ENCODE results near the gene SCAF1. TPM values are rescaled to one million over a fixed set of nuclear protein-coding genes. Genes with fewer than 3 reads are reported as not detected.

The SCAF1 gene
- total RNA-seq, 2 donors from 2014 or later: 16.1 to 36.6 TPM

DNA sequence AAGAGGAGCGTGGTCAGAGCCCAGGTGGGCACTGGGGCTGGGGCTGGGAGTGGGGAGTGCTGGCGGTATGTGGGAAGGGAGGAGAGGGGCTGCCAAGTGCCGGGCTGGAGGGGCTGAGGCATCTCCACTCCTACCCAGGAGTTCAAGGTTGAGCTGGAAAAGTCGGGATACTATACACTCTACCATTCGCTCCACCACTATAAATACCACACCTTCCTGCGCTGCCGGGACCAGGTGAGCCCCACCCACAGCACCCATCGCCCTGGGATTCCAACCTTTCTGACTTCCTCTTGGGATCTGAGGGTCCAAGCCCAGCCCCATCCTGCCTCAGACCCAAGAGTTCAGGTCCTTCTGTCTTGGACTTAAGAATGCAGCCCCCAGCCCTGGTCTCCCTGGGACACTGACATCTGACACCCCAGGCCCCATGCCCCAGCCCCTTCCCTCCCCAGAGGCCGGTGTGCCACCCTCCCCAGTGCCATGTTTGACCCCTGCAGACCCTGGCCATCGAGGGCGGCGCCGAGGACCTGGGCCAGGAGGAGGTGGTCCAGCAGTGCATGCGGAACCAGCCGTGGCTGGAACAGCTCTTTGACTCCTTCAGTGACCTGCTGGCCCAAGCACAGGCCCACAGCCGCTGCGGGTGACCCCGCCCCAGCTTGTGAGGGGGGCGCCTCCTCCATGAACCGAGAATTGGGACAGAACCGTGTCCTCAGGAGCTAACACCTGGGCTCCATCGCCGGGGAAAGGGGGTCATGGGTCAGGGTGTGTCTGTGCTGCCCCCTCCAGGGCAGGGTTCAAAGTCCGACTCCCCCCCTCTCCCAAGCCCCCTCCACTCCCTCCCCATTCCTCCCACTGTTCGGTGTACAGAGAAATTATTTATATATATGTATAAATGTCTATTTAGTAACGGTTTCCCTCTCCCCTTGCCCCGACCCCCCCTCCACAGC lies 16.8 kb upstream of the SCAF1 start:
- H3K9me3 ChIP-seq: no peaks in the 10 kb centered on the region
- intact Hi-C loops (cut with DNase I): no loop called here
- H3K27ac ChIP-seq: no peak overlapping the region
- no peaks in the 10 kb centered on the region for H3K4me1 ChIP-seq
- H3K36me3 ChIP-seq (replicated peaks in 1 of 2; ENCODE audit: insufficient read depth in 1 of 2, low read depth in 2 of 2): peaks cover 0 to 8% of the 10 kb centered on the region in 2 donors
- no peaks in the 10 kb centered on the region for H3K27me3 ChIP-seq
- DNase-seq (no peak), ATAC-seq (no peak)
- WGBS, 2 donors: 84 to 89% methylated on average over 22 to 27 of the region's 27 CpGs
- TF ChIP-seq, protein P1, sequence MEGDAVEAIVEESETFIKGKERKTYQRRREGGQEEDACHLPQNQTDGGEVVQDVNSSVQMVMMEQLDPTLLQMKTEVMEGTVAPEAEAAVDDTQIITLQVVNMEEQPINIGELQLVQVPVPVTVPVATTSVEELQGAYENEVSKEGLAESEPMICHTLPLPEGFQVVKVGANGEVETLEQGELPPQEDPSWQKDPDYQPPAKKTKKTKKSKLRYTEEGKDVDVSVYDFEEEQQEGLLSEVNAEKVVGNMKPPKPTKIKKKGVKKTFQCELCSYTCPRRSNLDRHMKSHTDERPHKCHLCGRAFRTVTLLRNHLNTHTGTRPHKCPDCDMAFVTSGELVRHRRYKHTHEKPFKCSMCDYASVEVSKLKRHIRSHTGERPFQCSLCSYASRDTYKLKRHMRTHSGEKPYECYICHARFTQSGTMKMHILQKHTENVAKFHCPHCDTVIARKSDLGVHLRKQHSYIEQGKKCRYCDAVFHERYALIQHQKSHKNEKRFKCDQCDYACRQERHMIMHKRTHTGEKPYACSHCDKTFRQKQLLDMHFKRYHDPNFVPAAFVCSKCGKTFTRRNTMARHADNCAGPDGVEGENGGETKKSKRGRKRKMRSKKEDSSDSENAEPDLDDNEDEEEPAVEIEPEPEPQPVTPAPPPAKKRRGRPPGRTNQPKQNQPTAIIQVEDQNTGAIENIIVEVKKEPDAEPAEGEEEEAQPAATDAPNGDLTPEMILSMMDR (IDR thresholded peaks at IDR 0.05): no peak
- TF ChIP-seq POLR2A (IDR thresholded peaks at IDR 0.05): no peak
- no peak overlapping the region for H3K4me3 ChIP-seq

DNA sequence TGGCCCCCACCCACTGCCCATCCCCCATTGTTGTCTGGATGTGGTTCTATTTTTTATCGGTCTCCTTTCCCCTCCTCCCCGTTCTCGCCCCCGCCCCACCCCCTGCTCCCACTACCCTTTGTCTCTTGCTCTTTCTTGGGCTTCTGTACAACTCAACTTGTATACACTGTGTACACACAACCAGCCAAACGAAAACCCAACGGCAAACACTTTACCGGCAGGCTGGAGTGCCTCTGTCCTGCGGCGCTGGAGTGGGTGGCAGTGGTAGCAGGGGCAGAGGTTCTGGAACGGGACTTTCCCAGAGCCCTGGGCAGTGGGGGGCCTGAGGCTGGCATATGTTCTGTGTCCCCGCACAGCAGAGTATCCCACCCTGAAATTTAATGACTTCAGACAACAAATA lies 15.8 kb upstream of the SCAF1 start:
- H3K4me1 ChIP-seq: peaks cover 7% of the 10 kb centered on the region
- no peaks in the 10 kb centered on the region for H3K27me3 ChIP-seq
- peaks cover 0 to 7% of the 10 kb centered on the region in 2 donors for H3K36me3 ChIP-seq (replicated peaks in 1 of 2; ENCODE audit: insufficient read depth in 1 of 2, low read depth in 2 of 2)
- H3K9me3 ChIP-seq: no peaks in the 10 kb centered on the region
- WGBS, 2 donors: 87 to 90% methylated on average over 9 to 11 of the region's 11 CpGs
- ATAC-seq (no peak), DNase-seq (no peak)
- TF ChIP-seq POLR2A (IDR thresholded peaks at IDR 0.05): no peak
- TF ChIP-seq, protein P1 (IDR thresholded peaks at IDR 0.05): no peak
- no peak overlapping the region for H3K27ac ChIP-seq
- intact Hi-C loops (cut with DNase I): no loop called here
- H3K4me3 ChIP-seq: no peak overlapping the region

DNA sequence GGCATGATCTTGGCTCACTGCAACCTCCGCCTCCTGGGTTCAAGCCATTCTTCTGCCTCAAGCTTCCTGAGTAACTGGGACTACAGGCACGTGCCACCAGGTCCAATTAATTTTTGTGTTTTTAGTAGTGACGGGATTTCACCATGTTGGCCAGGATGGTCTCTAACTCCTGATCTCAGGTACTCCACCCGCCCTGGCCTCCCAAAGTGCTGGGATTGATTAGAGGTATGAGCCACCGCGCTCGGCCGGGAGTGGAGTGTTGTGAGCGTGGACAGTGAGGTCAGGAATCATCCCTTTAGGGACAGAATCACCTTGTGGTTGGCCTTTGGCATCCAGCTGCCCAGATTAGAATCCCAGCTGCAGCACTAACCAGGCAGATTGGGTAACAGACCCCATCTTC lies 12.3 kb upstream of the SCAF1 start:
- Histone ChIP-seq H3K27ac (no peak overlapping the region), H3K4me1 (peaks cover 15% of the 10 kb centered on the region), H3K27me3 (no peaks in the 10 kb centered on the region), H3K4me3 (no peak overlapping the region), H3K36me3 (replicated peaks in 1 of 2; ENCODE audit: insufficient read depth in 1 of 2, low read depth in 2 of 2) (peaks cover 0 to 7% of the 10 kb centered on the region in 2 donors), H3K9me3 (no peaks in the 10 kb centered on the region)
- no peak for ATAC-seq
- no peak for TF ChIP-seq POLR2A (IDR thresholded peaks at IDR 0.05)
- TF ChIP-seq, protein P1 (IDR thresholded peaks at IDR 0.05): no peak
- 92 to 93% methylated on average over 8 to 9 of the region's 9 CpGs for WGBS, 2 donors
- intact Hi-C loops (cut with DNase I): no loop called here
- no peak for DNase-seq

DNA sequence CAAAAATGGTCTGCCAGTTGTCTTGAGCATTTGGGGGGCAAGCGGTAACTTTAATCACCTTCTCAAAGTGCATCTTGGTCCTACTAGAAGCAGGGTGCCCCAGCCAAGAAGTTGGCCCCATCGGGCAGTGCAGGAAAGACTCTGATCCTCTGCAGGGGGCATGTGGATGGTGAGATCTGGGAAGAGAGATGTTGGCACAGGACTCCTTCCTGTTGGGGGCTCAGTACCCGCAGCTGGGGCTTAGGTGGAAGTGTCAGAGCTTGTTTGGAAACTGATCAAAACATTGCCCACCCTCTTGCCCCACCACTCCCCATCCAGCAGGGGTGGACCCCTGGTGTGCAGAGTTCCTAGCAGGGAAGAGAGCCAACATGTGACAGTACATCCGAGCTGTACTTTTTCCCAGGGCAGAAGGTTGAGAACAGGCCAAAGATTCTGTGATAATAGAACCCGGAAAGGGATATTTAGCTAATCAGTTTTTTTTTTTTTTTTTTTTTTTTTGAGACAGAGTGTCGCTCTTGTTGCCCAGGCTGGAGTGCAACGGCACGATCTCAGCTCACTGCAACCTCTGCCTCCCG lies 10.9 kb upstream of the SCAF1 start:
- DNase-seq (peak in 2 of 4 donors; percentile 35 to 55), ATAC-seq (peak; percentile 69)
- Histone ChIP-seq H3K36me3 (replicated peaks in 1 of 2; ENCODE audit: insufficient read depth in 1 of 2, low read depth in 2 of 2) (peaks cover 0 to 5% of the 10 kb centered on the region in 2 donors), H3K27ac (peak overlapping the region in 3 of 4 donors; percentile 55 to 71 (median 69)), H3K4me3 (no peak overlapping the region), H3K9me3 (no peaks in the 10 kb centered on the region), H3K4me1 (peaks cover 15% of the 10 kb centered on the region), H3K27me3 (no peaks in the 10 kb centered on the region)
- TF ChIP-seq POLR2A (IDR thresholded peaks at IDR 0.05): no peak
- TF ChIP-seq, protein P1 (IDR thresholded peaks at IDR 0.05): no peak
- intact Hi-C loops (cut with DNase I): no loop called here
- 21 to 28% methylated on average over 8 to 9 of the region's 9 CpGs for WGBS, 2 donors

All from body of pancreas (tissue), 4 donors.